Tibial nerve (tissue), 4 donors: ENCODE data around the gene DISP2. TPM values are rescaled to one million over a fixed set of nuclear protein-coding genes. Genes with fewer than 3 reads are reported as not detected.

Source experiments
- DNase-seq, 2 donors: peaks; one replicate each; pipeline ENCODE4 v3.0.0-alpha.2; 2019; ENCODE audit warnings: low spot score in 2 of 2
- H3K27ac ChIP-seq, 4 donors: fragments of 200-600 bp; sonication (generic) in 3 of 4; one replicate each; pipeline ENCODE4 v1.5.1; 2017 to 2019; ENCODE audit warnings: mild to moderate bottlenecking in 1 of 4
- H3K27me3 ChIP-seq, 2 donors: fragments of 200-600 bp; sonication (generic) in 1 of 2; one replicate each; pipeline versions ENCODE4 v1.5.1 to v1.6.0; 2017 to 2019
- H3K36me3 ChIP-seq, 3 donors: fragments of 200-600 bp; sonication (generic); one replicate each; pipeline ENCODE4 v1.5.1; 2018 to 2019
- H3K4me1 ChIP-seq, 4 donors: fragments of 200-600 bp; sonication (generic) in 3 of 4; one replicate each; pipeline ENCODE4 v1.5.1; 2017 to 2019
- H3K4me3 ChIP-seq, 4 donors: fragments of 200-600 bp; sonication (generic) in 3 of 4; one replicate each; pipeline ENCODE4 v1.5.1; 2017 to 2019; ENCODE audit warnings: mild to moderate bottlenecking in 1 of 4, moderate library complexity in 1 of 4
- H3K9me3 ChIP-seq, 4 donors: fragments of 200-600 bp; sonication (generic) in 3 of 4; one replicate each; pipeline ENCODE4 v1.5.1; 2017 to 2019
- CTCF ChIP-seq, 5 experiments: fragments of 200-600 bp in 3 of 5; fragments of 450-650 bp in 2 of 5; sonication (generic) in 3 of 5; IDR thresholded peaks; one replicate each; pipeline ENCODE4 v1.5.1; 2016 to 2019; ENCODE audit warnings: antibody characterized with exemption in 5 of 5, mild to moderate bottlenecking in 3 of 5, moderate library complexity in 2 of 5
- EP300 ChIP-seq, 2 donors: sonication (generic); formaldehyde crosslinking; IDR thresholded peaks; one replicate each; pipeline ENCODE4 v1.6.1; 2017; ENCODE audit warnings: antibody characterized with exemption in 2 of 2, mild to moderate bottlenecking in 1 of 2
- POLR2A ChIP-seq, 2 donors: fragments of 450-650 bp; IDR thresholded peaks; one replicate each; pipeline ENCODE4 v1.6.1; 2017; ENCODE audit warnings: antibody characterized with exemption in 2 of 2, mild to moderate bottlenecking in 2 of 2, moderate library complexity in 2 of 2
- WGBS, 2 donors: methylation state at CpG; one replicate each; pipeline ENCODE4 v1.1.5; 2018; 5-methylcytosine and 5-hydroxymethylcytosine counted together
- total RNA-seq, 4 donors: library from RNA; depleted of rRNA; stranded (reverse); fragments of >200 nt; gene quantifications; one replicate each; pipeline ENCODE4 v1.1.0, GENCODE V29; 2016

The DISP2 gene
- total RNA-seq, 4 donors from 2014 or later, result under 0.01 to 0.22 (median 0.10) TPM

- Histone ChIP-seq H3K36me3 (no peaks in the 10 kb centered on the region), H3K27ac (no peak overlapping the region), H3K9me3 (no peaks in the 10 kb centered on the region), H3K4me3 (no peak overlapping the region), H3K27me3 (no peaks in the 10 kb centered on the region), H3K4me1 (peaks cover 0 to 14% (median 4%) of the 10 kb centered on the region in 4 donors)
- no peak for DNase-seq
- WGBS, 2 donors, result 84 to 89% methylated on average over 5 of the region's 5 CpGs
- TF ChIP-seq EP300 (IDR thresholded peaks at IDR 0.05) (no peak), POLR2A (IDR thresholded peaks at IDR 0.05) (no peak), CTCF (IDR thresholded peaks at IDR 0.05) (no peak)
Measured at GRCh38 chr15:40365016-40365415, 7.0 kb downstream of the DISP2 start.

GRCh38 chr15:40365624-40366456, 7.8 kb downstream of the DISP2 start:
- whole genome bisulfite sequencing, 2 donors, result 80 to 85% methylated on average over 11 of the region's 11 CpGs

GRCh38 chr15:40366457-40367370, 8.7 kb downstream of the DISP2 start:
- WGBS, 2 donors, result 78 to 86% methylated on average over 13 to 14 of the region's 14 CpGs
- no peak for DNase-seq
- TF ChIP-seq CTCF (IDR thresholded peaks at IDR 0.05) (no peak), POLR2A (IDR thresholded peaks at IDR 0.05) (no peak), EP300 (IDR thresholded peaks at IDR 0.05) (no peak)
- Histone ChIP-seq H3K36me3 (no peaks in the 10 kb centered on the region), H3K9me3 (no peaks in the 10 kb centered on the region), H3K4me1 (peaks cover 0 to 14% (median 4%) of the 10 kb centered on the region in 4 donors), H3K27me3 (no peaks in the 10 kb centered on the region), H3K27ac (no peak overlapping the region), H3K4me3 (no peak overlapping the region)

More at GRCh38 chr15:40365624-40366456, 7.8 kb downstream of the DISP2 start:
- TF ChIP-seq CTCF (IDR thresholded peaks at IDR 0.05), result no peak
- TF ChIP-seq EP300 (IDR thresholded peaks at IDR 0.05), result no peak
- TF ChIP-seq POLR2A (IDR thresholded peaks at IDR 0.05), result no peak
- H3K4me3 ChIP-seq, result no peak overlapping the region
- H3K27ac ChIP-seq, result no peak overlapping the region
- no peaks in the 10 kb centered on the region for H3K9me3 ChIP-seq
- DNase-seq, result no peak
- no peaks in the 10 kb centered on the region for H3K36me3 ChIP-seq
- no peaks in the 10 kb centered on the region for H3K27me3 ChIP-seq
- H3K4me1 ChIP-seq, result peaks cover 0 to 14% (median 4%) of the 10 kb centered on the region in 4 donors

GRCh38 chr15:40367371-40367685, 9.3 kb downstream of the DISP2 start:
- WGBS, 2 donors, result 79 to 89% methylated on average over 5 of the region's 5 CpGs
- H3K9me3 ChIP-seq, result no peaks in the 10 kb centered on the region
- peak overlapping the region in 1 of 4 donors; percentile 41 for H3K4me3 ChIP-seq
- TF ChIP-seq EP300 (IDR thresholded peaks at IDR 0.05), result no peak
- no peak for TF ChIP-seq POLR2A (IDR thresholded peaks at IDR 0.05)
- TF ChIP-seq CTCF (IDR thresholded peaks at IDR 0.05), result no peak
- H3K4me1 ChIP-seq, result peaks cover 0 to 14% (median 4%) of the 10 kb centered on the region in 4 donors
- H3K27ac ChIP-seq, result peak overlapping the region in 1 of 4 donors; percentile 35
- no peaks in the 10 kb centered on the region for H3K36me3 ChIP-seq
- DNase-seq, result no peak
- H3K27me3 ChIP-seq, result no peaks in the 10 kb centered on the region
